Subcutaneous preadipocyte (primary cell): ENCODE data around the gene ANKRD18B. TPM values are rescaled to one million over a fixed set of nuclear protein-coding genes. Genes with fewer than 3 reads are reported as not detected.

Source experiments
- small RNA-seq: library from RNA; depleted of rRNA; stranded (forward); fragments of <200 nt; gene quantifications from one replicate; pipeline ENCODE3, GENCODE V24; 2012
- total RNA-seq: library from RNA; depleted of rRNA; stranded (reverse); fragments of >200 nt; gene quantifications from 2 replicates; pipeline ENCODE4 v1.2.3, GENCODE V29; 2012

ANKRD18B gene
- total RNA-seq = not detected in 2 replicates

GRCh38 chr9:33523397-33524305 is at the start of gene ANKRD18B:
TSS of gene ANKRD18B (plus strand) at chr9:33524251. CDS start at chr9:33524490, 239 bp downstream.

Small RNA genes within 50 kb of the gene (small RNA-seq; reads per million reads assigned to genes)
- not detected for gene AL139008.1
- gene PRSS3P4 = not detected

Other genes with a start within 250 kb of the ANKRD18B start
- gene NFX1, start 233.7 kb upstream of the ANKRD18B start, total RNA-seq = 27.2 and 36.2 TPM in 2 replicates
- gene AQP7, start 121.7 kb upstream of the ANKRD18B start, total RNA-seq = 0.59 and 1.1 TPM in 2 replicates
- gene AQP3, start 76.7 kb upstream of the ANKRD18B start, total RNA-seq = 0.39 and 1.1 TPM in 2 replicates
- gene NOL6, start 50.3 kb upstream of the ANKRD18B start, total RNA-seq = 29.4 and 45.0 TPM in 2 replicates